OCI-M1 (cell line): ENCODE measurements around the gene TMED7.
"Not testable (repeated sequence)": the region's sequence is repeated elsewhere in the genome, so short reads cannot be mapped to it uniquely, and the experiment has no call there.

ENCODE experiments used
- DNase-seq: peaks from one replicate; lab custom pipeline; 2025; lab: John Stamatoyannopoulos, UW

TMED7 gene

GRCh38 chr5:115625579-115626444 lies at the start of gene TMED7:
TMED7 (minus strand) TSS chr5:115626036; CDS start chr5:115625792, 244 bp downstream.
- DNase-seq, result peak; percentile 89

GRCh38 chr5:115674782-115675181 lies 48.9 kb upstream of the TMED7 start:
- DNase-seq, result peak; percentile 0

DNA sequence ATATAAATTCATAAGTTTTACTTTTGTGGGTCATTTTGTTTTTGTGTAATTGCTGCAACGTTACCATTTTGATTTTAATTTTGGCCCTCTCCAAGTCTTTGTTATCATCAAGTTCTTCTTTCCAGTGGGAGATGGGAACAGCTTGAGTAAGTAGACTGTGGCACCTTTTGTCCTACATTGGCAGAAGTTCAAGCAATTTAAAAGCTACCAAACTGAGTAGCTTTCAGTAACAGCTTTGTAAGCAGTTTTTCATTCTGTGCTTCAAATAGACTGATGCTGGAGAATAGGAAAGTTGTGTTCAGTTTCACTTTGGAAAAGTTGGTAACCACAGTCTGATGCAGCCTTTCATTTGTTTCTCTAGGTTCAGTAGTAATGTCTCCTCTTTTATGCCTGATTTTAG lies 47.8 kb upstream of the TMED7 start:
- no peak for DNase-seq

DNA sequence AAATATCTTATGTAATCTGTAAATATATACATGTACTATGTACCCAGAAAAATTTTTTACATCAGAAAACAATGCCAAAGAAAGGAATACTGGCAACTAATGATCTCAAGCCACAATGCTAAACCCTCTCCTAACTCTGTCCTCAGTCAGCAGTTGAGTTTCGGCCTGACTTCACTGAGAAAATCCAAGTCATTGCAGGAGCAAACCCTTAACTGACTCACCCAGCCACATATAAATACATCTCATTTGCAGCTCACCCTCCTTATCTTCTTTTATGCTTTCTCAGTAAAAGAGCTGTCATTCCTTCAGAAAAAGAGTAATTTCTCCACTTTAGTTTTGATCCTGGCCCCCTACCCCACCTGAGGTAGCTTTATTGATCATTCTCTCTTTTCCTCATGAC lies 46.1 kb upstream of the TMED7 start:
- no peak for DNase-seq

DNA sequence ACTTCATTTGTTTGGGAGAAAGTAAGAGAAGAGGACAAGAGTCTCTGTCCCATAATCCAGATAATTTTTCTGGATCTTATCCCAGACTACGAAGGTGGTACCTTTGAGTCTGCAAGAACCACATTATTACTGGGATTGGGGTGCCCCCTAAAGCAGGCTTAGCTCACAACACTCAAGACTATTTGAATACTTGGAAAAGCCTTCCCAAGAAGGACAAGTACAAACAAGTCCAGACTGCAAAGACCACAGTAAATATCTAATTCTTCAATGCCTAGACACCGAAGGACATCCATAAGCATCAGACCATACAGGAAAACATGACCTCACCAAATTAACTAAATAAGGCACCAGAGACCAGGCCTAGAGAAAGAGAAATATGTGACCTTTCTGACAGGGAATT lies 40.2 kb upstream of the TMED7 start:
- no peak for DNase-seq

DNA sequence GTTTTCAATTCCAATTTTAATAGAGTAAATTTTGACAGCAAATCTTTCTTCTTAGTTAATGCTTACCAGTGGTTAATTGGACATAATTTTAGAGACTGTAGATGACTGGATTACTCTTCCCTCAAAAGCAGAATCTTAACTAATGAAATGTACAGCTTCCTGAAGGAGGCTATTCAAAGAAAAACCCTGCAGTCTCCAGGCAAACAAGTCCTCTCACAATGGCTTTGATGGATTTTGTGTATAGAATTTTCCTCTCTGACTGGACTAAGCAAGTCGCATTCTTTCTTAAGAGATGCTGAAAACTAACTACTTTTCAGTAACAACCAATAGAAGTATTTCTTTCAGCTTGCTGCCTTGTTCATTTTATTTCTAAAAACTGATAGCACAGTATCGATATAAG lies 35.7 kb upstream of the TMED7 start:
- DNase-seq, result no peak

GRCh38 chr5:115661101-115661500 lies 35.3 kb upstream of the TMED7 start:
- DNase-seq, result no peak

- no peak for DNase-seq
Measured at GRCh38 chr5:115657881-115658233, 32.0 kb upstream of the TMED7 start.

DNA sequence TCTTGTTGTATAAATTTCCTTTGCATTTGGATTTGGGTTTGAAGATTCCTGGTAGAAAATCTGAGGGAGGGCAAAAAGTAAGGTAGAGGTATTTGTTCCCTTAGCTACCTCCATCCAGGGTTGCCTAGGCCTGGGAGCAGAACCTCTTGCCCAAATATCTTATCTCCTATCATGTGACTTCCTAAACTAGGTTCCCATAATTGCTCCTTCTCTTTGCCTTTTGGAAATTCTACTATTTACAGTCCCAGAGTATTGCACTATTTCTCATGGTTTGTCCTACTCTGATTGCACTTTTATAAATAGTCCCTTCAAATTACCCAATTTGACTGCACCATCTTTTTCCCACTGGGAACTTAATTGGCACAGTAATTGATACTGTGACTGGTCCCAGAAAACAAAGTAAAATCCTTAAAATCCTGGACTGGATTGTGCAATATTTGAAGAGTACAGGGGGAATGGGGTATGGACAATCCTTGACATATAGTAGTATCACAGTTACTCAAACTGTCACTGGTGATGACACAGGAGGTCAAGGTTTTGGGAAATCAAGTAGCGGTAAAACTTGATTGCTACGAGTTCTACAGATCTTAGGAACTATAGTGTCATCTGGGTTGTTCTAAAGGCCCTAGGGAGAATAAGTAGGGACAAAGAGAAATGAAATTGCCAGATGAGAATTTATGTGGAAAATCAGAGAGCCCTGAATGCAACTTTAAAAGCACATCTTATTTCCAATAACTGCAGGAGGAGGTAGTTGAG lies 31.5 kb upstream of the TMED7 start:
- DNase-seq, result no peak

DNA sequence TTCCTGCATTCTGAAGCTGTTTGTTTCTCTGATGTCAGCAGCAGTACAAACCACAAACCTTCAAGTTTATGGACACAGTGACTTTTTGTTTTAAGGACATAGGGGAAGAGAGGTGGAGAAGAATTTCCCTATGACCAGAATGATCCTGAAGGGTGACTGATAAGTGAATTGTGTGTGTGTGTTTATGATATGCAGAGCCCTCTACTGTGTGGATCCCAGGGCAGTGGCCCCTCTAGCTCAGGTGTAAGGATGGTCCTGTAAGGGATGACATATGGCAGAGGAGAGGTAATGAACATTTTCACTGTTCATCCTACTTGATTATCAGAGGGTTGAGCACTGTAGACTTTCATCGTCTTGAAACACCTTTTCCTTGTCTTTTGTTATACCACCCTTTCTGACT lies 30.6 kb upstream of the TMED7 start:
- DNase-seq, result no peak

DNA sequence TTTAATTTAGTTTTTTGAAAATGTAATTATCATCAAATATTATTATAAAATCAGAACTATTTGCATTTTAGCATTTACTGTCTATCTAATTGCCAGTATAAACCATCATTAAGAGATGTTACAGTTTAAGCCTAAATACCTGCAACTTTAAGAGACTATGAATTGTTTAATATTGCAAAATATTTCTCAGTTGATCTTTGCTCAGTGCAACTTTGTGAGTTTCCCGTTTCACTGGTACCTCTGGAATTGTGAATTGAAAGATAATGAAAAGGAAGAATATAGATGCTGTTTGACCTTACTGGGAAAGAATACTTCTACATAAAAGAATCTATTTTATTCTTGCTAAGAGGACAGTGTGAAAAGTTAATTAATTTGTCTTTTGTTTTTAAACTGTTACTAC lies 30.2 kb upstream of the TMED7 start:
- no peak for DNase-seq

GRCh38 chr5:115649541-115649940 lies 23.7 kb upstream of the TMED7 start:
- no peak for DNase-seq

- no peak for DNase-seq
Measured at GRCh38 chr5:115648056-115648455, 22.2 kb upstream of the TMED7 start.

DNA sequence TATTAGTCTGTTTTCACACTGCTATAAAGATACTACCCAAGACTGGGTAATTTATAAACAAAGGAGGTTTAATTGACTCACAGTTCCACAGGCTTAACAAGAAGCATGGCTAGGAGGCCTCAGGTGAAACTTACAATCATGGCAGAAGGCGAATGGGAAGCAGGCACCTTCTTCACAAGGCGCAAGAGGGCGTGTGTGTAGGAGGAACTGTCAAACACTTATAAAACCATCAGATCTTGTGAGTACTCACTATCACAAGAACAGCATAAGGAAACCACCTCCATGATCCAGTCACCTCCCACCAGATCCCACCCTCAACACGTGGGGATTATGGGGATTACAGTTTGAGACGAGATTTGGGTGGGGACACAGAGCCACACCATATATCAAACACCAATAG lies 19.6 kb upstream of the TMED7 start:
- DNase-seq, result not testable (repeated sequence)

DNA sequence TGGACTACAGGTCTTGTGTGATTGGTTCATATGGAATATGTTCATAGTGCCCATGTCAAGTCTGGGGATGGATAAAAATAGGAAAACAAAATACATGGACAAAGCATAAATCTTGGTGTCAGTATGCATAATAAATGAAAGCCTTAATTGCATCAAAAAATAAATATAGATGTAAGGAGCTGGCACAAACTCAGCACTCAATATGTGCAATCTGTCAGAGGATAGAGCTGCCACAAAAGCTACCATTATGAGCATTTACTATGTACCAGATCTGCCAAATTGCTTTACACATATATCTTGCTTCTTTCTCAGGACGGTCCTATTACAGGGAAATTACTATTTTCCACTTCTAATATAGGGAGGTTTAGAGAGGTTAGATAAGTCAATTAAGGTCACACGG lies 18.2 kb upstream of the TMED7 start:
- DNase-seq, result no peak

DNA sequence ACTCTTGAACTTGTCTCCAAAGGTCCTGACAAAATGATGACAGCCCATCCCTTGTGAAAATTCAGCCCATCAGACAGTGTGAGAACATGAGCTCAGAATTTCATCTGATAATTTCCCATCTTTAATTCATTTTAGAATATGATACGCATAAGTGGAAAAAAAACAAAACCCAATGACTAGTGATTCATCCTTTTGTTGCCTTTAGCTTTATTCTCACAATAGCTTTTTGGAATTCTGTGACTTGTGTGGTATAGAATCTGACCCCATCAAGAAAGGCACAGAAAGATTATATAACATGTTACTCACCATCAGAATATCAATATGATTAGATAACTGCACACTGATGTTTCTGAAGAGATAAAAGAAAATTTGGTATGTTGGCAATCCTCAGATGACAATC lies 16.1 kb upstream of the TMED7 start:
- DNase-seq, result no peak

GRCh38 chr5:115640274-115640673 lies 14.4 kb upstream of the TMED7 start:
- DNase-seq, result no peak

DNA sequence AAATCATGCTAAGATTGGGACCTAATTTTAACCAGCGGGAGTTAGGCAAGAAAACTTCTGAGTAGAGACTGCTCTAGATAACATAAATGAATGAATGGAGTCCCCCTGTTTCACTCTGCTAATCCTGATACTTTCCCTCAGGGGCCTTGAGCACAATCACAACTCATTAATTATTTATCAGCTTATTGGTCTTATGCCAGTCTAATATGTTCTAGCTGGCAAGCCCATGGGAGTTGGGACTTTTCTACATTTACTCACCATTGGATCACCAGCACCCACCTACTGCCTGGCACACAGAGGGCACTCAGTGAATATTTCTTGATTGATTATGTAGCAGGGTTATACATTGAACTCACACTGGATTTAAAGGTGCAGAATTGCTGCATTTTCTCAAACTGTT lies 13.5 kb upstream of the TMED7 start:
- DNase-seq, result no peak

DNA sequence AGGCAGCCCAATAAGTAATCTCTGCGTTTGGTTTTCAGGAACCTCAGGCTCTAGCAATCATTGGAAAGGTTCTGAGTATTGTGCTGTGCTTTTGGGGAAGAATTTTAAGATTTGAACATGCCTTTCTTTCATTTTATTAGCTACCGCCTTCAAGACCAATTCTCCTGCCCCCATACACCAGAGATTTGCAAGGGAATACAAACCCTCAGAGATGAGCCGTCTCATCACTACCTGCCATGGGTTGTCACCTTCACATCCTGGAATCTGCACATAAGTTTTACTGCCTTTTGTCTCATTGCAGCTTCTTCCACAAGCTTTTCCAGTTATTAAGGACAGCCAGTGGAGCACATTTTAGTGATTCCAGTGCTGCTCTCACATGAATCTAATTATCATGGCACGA lies 11.7 kb upstream of the TMED7 start:
- no peak for DNase-seq

- no peak for DNase-seq
Measured at GRCh38 chr5:115636008-115636407, 10.2 kb upstream of the TMED7 start.

- peak; percentile 73 for DNase-seq
Measured at GRCh38 chr5:115634343-115635132, 8.7 kb upstream of the TMED7 start.

DNA sequence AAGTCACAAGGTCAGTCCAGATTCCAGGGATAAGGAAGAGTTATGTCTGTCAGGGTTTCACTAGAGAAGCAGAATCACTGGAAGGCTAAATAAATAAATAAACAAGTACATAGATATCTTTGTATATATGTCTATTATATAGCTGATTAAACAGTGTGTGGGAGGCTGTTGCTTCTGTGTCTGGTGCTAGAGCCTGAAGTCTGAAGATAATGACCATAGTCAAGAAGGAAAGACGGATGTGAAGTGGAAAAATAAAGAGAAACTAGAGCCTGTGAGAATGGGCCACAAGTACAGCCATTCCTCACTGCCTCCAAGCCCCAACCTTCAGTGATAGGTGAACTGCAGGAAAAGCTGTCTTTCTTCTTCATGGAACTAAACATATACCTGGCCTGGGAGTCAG lies 4.1 kb upstream of the TMED7 start:
- DNase-seq, result peak; percentile 19
